IgD-negative memory B cell (primary cell): ENCODE measurements around the gene GCNA. TPM values are rescaled to one million over a fixed set of nuclear protein-coding genes. Genes with fewer than 3 reads are reported as not detected.

ENCODE experiments used
- H3K27ac Mint-ChIP-seq, 3 donors: one replicate each; pipeline ENCODE4 v1.8.0; 2020 to 2022; ENCODE audit warnings: mild to moderate bottlenecking in 3 of 3, mixed read lengths in 3 of 3, moderate library complexity in 1 of 3
- H3K27me3 Mint-ChIP-seq: one replicate; pipeline ENCODE4 v1.8.0; 2021; ENCODE audit warnings: mixed read lengths
- H3K36me3 Mint-ChIP-seq: one replicate; pipeline ENCODE4 v1.8.0; 2020; ENCODE audit warnings: mild to moderate bottlenecking, mixed read lengths
- H3K4me1 Mint-ChIP-seq, 3 donors: one replicate each; pipeline ENCODE4 v1.8.0; 2020 to 2022; ENCODE audit warnings: mixed read lengths in 3 of 3, mild to moderate bottlenecking in 1 of 3
- H3K4me3 Mint-ChIP-seq, 4 donors: one replicate each; pipeline ENCODE4 v1.8.0; 2020 to 2022; ENCODE audit warnings: mild to moderate bottlenecking in 4 of 4, mixed read lengths in 4 of 4, moderate library complexity in 3 of 4
- H3K9me3 Mint-ChIP-seq, 3 donors: one replicate each; pipeline ENCODE4 v1.8.0; 2020 to 2021; ENCODE audit warnings: mixed read lengths in 3 of 3, mild to moderate bottlenecking in 1 of 3
- polyA plus RNA-seq: library from polyadenylated mRNA; unstranded; fragments of 300-500 nt; fragmentation: Illumina TruSeq; gene quantifications from one replicate; pipeline ENCODE4 v1.2.3, GENCODE V29; 2021

GCNA gene, protein sequence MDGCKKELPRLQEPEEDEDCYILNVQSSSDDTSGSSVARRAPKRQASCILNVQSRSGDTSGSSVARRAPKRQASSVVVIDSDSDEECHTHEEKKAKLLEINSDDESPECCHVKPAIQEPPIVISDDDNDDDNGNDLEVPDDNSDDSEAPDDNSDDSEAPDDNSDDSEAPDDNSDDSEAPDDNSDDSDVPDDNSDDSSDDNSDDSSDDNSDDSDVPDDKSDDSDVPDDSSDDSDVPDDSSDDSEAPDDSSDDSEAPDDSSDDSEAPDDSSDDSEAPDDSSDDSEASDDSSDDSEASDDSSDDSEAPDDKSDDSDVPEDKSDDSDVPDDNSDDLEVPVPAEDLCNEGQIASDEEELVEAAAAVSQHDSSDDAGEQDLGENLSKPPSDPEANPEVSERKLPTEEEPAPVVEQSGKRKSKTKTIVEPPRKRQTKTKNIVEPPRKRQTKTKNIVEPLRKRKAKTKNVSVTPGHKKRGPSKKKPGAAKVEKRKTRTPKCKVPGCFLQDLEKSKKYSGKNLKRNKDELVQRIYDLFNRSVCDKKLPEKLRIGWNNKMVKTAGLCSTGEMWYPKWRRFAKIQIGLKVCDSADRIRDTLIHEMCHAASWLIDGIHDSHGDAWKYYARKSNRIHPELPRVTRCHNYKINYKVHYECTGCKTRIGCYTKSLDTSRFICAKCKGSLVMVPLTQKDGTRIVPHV
- 0.38 TPM for polyA plus RNA-seq

DNA sequence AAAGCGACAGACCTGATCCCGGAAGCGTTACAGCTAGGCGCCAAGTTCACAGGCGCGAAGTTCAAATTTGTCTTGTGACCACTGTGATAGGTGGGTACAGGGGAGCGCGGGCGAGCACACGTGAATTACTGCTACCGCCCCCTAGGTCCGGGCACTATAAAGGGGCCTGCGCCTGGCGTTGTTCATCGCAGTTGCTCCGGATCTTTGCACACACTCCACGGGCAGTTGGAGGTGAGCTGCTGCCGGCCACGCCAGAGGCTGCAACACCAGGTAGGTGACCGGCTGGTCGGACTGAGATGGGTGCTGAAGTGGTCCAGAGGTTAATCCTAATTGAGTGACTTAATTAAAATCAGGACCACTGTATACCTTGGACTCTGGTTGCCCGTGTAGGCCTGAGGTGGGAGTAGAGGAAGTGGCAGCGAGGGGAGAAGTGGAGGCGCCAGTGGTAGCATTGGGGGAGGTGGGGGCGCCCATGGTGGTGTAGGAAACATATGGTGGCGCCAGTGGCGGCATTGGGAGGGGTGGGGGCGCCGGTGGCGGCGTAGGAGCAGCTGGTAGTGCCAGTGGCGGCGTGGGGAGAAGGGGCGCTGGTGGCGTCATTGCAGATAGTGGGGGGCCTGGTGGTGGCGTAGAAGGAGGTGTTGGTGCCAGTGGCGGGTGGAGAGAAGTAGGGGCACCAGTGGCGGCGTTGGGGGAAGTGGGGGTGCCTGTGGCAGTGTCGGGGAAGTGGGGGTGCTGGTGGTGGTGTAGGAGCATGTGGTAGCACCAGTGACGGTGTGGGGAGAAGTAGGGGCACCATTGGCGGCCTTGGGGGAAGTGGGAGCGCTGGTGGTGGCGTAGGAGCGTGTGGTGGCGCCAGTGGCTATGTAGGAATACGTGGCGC, at the start of gene GCNA:
GCNA (plus strand) TSS at position 185 of the 883 bp plus-strand sequence. CDS start 2,385 bp downstream, outside the sequence.
- no peak within 1 kb of the TSS for H3K4me3 Mint-ChIP-seq
- no peaks in the 10 kb centered on the region for H3K36me3 Mint-ChIP-seq
- H3K9me3 Mint-ChIP-seq: peaks cover 0 to 2% (median 0%) of the 10 kb centered on the region in 3 donors
- peaks cover 0 to 1% (median 0%) of the 10 kb centered on the region in 3 donors for H3K4me1 Mint-ChIP-seq
- H3K27ac Mint-ChIP-seq: peak within 1 kb of the TSS in 1 of 3 donors; percentile 50
- no peaks in the 10 kb centered on the region for H3K27me3 Mint-ChIP-seq

DNA sequence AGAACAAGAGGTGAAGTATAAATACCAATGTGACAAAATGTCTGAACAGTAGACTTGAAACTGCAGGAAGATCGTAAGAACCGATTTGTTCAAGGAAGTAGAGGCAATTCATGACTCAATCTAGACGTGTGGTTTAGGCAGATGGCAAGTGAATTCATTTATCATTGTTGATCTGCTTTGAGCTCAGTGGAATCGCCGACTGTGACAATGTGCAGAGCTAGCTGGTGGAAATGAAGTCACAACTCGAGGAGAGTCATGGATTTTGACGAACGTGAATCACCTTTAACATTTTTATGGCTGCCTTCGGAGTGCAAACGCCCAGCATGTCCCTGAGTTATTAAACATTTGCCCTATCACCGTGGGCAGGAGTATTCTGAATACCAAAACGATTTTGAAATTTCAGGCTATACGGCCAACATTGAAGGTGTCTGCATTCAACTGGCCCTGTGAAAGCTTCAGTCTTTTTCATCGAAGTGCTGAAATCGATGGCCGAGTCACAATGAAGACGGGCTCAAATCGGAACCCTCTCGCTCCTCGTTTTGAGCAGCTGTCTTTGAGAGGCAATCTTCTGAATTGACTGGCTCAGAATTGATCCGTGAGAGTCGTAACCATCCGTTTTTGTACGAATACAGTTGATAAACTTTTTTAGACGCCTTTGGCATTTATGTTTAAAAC, 46.0 kb upstream of the GCNA start:
- H3K4me1 Mint-ChIP-seq: peaks cover 11 to 16% (median 11%) of the 10 kb centered on the region in 3 donors
- no peaks in the 10 kb centered on the region for H3K27me3 Mint-ChIP-seq
- H3K27ac Mint-ChIP-seq: peak overlapping the region; percentile 93 to 97 (median 96)
- H3K9me3 Mint-ChIP-seq: peaks cover 0 to 2% (median 0%) of the 10 kb centered on the region in 3 donors
- peaks cover 1% of the 10 kb centered on the region for H3K36me3 Mint-ChIP-seq
- peak overlapping the region; percentile 90 to 98 (median 96) for H3K4me3 Mint-ChIP-seq

DNA sequence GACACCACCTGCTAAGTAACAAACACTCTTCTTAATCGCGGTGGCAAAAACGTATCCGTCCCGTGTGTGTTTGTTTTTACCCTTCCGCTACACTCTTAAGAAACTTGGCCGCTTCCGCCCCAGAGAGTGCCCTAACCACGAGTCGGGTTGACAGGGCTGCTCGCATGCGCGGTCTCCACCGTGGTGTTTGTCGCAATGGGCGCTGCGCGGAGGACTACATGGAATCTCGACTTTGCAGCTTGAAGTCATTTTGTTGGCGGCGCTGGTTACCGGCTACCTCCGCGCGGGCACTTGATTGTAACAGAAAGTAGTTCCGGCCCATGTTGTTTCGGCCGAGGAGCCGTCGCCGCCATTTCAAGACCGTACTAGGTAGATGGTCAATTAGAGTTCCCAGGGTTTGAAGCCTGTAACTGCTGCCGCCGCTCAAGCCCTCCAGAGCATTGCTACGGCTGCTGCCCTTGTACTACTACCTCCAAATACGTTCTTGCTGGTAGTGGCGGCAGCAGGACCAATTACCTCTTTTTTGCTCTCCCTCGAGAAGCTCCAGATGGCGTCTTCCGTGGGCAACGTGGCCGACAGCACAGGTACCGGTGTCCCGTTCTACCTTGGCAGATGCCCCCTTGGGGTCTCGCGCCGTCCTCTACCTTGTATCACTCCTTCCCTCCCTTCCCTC, 45.3 kb upstream of the GCNA start, which contains the start of gene OGT:
OGT (plus strand) TSS at position 352 of the 673 bp plus-strand sequence; CDS start at position 548, 196 bp downstream.
- Mint-ChIP-seq H3K4me3 (peak within 1 kb of the TSS; percentile 90 to 98 (median 96)), H3K27me3 (no peaks in the 10 kb centered on the region), H3K9me3 (peaks cover 0 to 2% (median 0%) of the 10 kb centered on the region in 3 donors), H3K36me3 (peaks cover 1% of the 10 kb centered on the region), H3K4me1 (peaks cover 11 to 19% (median 14%) of the 10 kb centered on the region in 3 donors), H3K27ac (peak within 1 kb of the TSS; percentile 93 to 97 (median 96))

DNA sequence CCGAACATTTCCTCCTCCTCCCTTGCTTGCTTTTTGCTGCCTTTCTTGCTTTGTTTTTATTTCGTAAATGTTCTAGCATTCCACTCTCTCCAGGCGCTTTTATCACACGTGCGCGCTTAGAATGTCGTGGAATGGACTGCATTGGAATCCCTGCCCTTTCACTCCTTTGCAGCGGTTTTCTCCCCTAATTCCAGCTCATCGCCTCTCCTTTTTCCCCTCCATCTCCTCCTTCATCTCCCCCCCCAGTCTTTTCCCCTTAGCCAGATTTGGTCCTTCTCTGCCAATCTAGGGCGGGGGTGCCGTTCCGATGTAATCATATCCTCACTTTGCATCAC, 44.8 kb upstream of the GCNA start:
- H3K27ac Mint-ChIP-seq: peak overlapping the region; percentile 93 to 97 (median 96)
- H3K27me3 Mint-ChIP-seq: no peaks in the 10 kb centered on the region
- H3K4me1 Mint-ChIP-seq: peaks cover 11 to 23% (median 14%) of the 10 kb centered on the region in 3 donors

DNA sequence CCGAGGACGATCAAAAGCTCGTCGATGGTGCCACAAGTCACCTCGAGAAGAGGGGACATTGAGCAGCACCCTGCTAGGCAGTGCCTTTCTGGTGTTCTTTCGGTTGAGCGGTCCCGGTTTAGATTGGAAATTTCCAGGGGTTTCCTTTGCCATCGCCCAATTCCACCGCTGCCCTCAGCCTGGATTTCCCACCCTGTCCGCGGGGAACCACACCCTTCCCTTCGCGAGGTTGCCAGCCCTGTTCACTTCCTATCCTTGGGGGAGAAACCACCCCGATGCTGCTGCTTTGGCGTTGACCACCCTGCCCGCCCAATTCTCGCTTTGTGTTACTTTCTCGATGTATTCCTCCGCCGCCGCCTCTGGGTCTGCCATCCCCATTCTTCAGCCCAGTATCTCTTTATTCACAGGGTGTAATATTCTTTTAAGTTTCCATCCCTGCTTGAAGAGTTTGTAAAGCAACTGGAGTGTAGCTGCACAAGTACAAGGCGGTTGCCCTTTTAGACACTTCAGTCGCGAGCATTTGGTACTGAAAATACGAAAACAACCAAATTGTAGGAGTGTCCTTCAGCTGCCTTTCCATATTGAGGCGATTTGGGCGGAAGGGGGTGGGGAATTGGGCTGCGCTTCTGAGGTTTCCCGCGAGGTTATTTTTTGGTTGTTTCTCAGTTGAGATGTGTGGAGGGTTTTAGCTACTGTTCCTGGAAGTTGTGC, 44.2 kb upstream of the GCNA start:
- Mint-ChIP-seq H3K4me1 (peaks cover 11 to 24% (median 14%) of the 10 kb centered on the region in 3 donors), H3K36me3 (peaks cover 1% of the 10 kb centered on the region), H3K27me3 (no peaks in the 10 kb centered on the region), H3K9me3 (peaks cover 0 to 2% (median 0%) of the 10 kb centered on the region in 3 donors), H3K4me3 (peak overlapping the region; percentile 90 to 98 (median 96)), H3K27ac (peak overlapping the region; percentile 93 to 97 (median 96))

More for the DNA sequence above, 44.8 kb upstream of the GCNA start:
- peaks cover 0 to 2% (median 0%) of the 10 kb centered on the region in 3 donors for H3K9me3 Mint-ChIP-seq
- H3K4me3 Mint-ChIP-seq: peak overlapping the region; percentile 90 to 98 (median 96)
- peaks cover 1% of the 10 kb centered on the region for H3K36me3 Mint-ChIP-seq

DNA sequence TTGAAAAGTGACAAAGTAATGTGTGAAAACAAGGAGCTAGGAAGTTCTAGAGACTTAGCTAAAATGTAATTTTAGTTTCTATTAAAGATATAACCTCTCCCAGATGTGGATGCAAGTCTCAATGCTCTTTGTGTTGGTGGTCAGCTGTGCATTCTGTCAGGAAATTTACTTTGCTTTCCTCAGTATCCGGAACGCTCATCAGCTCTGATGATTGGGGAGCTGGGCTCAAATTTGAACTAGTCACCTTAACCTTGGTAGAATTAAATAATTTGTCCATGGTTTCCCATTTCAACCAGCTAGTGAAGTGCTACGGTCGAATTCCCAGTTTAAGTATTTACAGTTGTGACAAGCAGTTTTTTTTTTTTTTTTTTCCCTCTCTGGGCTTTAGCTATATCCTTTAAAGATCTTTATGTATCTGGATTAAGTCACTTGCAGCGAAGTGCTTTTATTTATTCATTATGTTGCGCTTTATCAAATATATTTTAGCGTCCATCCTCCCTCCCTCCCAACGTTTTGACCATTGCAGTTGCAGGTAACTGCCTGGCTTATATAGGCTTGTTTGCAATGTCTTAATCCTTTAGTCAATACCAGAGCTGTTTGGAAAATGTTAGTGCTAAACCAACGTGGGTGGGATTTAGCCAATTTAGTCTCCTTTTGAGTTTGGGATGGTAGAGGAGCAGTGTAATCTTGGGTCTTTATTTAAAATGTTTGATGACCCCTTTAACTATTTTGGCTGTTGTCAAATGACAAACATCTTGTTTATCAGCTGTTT, 43.3 kb upstream of the GCNA start:
- peak overlapping the region; percentile 93 to 97 (median 96) for H3K27ac Mint-ChIP-seq
- H3K9me3 Mint-ChIP-seq: peaks cover 0 to under 1% (median 0%) of the 10 kb centered on the region in 3 donors
- H3K36me3 Mint-ChIP-seq: peaks cover 1% of the 10 kb centered on the region
- H3K4me1 Mint-ChIP-seq: peaks cover 11 to 28% (median 20%) of the 10 kb centered on the region in 3 donors
- H3K27me3 Mint-ChIP-seq: no peaks in the 10 kb centered on the region
- H3K4me3 Mint-ChIP-seq: peak overlapping the region; percentile 90 to 98 (median 96)

DNA sequence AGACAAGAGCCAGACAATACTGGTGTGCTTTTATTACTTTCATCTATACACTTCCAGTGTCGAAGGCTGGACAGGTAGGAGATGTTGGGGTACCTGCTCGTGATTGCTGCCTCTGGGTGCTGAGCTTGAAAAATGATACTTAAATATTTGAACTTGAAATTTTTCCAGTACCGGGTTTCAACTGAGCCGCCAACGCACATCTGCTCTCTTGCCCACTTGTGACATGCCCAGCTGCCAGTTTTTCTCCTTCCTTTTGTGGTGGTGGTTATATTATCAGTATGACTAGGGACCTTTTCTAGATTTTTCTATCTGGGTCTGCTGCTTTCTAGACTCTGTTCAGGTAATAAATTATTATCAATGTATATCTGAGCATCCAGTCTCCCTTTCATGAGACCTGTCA, 42.0 kb upstream of the GCNA start:
- Mint-ChIP-seq H3K27me3 (no peaks in the 10 kb centered on the region), H3K4me1 (peaks cover 15 to 37% (median 24%) of the 10 kb centered on the region in 3 donors), H3K36me3 (peaks cover 1% of the 10 kb centered on the region), H3K9me3 (no peaks in the 10 kb centered on the region), H3K27ac (peak overlapping the region; percentile 5 to 81 (median 23)), H3K4me3 (peak overlapping the region; percentile 70 to 98 (median 90))

DNA sequence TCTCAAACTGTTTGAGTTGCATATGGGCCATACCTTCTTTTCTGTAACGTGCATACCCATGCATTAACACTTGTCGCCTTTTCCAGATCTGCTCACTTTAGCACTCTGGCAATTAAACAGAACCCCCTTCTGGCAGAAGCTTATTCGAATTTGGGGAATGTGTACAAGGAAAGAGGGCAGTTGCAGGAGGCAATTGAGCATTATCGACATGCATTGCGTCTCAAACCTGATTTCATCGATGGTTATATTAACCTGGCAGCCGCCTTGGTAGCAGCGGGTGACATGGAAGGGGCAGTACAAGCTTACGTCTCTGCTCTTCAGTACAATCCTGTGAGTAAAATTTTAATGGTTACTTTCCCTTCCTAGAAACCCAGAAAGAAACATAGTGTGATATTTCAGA, 40.5 kb upstream of the GCNA start:
- Mint-ChIP-seq H3K27ac (no peak overlapping the region), H3K27me3 (no peaks in the 10 kb centered on the region), H3K4me1 (peaks cover 10 to 41% (median 20%) of the 10 kb centered on the region in 3 donors), H3K36me3 (peaks cover 1% of the 10 kb centered on the region), H3K9me3 (no peaks in the 10 kb centered on the region), H3K4me3 (peak overlapping the region in 2 of 4 donors; percentile 17 to 43)

DNA sequence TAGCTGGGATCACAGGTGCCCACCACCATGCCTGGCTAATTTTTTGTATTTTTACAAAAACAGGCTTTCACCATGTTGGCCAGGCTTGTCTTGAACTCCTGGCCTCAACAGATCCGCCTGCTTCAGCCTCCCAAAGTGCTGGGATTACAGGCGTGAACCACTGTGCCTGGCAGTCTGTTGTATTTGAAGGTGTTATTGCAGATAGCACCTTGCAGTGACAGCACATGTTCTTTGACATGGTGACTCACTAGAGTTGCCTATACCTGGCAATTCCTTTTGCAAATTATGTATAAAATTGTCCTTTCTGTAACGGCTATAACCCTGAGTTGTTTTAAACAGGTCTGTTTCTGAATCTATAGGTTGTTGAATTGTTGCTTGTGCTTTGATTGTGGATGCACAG, 37.4 kb upstream of the GCNA start:
- Mint-ChIP-seq H3K9me3 (no peaks in the 10 kb centered on the region), H3K27me3 (no peaks in the 10 kb centered on the region), H3K4me3 (peak overlapping the region; percentile 19 to 79 (median 62)), H3K4me1 (peaks cover 10 to 46% (median 23%) of the 10 kb centered on the region in 3 donors), H3K27ac (peak overlapping the region; percentile 4 to 63 (median 26)), H3K36me3 (no peaks in the 10 kb centered on the region)

DNA sequence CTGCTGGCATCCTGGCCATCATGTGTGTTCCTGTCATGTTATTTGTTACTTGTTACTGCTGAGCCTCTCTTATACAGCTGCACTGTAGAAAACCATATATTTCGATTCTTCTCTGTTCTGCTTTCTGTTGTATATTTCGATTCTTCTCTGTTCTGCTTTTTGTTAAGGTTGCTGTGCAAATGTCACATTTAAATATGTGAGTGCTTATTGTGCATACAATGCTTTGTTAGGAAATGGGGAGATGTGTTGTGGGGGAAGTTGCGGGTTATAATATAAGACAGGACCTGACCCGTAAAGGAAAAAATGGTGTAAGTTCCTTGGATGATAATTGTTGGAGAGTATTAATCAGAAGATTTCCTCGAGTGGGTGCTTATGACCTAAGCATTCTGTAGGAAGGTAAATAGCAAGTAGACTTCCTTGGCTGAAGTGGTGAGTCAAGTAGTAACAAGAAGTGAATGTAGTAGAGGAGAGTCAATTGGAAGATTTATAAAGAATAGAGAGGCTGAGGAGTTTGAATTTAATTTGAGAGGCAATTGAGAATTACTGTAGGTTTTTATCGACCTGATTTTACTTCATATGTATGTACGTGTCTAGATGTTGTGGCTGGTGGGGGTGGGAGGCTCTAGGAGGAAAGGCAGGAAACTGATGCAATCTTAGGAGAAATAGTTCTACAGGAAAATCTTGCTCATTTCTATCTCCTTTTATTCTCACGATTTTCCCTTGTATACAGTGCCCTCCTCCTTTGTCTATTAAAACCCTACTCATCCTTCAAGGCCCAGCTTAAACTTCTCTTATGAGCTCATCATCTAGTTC, 36.8 kb upstream of the GCNA start:
- H3K4me3 Mint-ChIP-seq: peak overlapping the region; percentile 19 to 79 (median 62)
- peaks cover 9 to 44% (median 23%) of the 10 kb centered on the region in 3 donors for H3K4me1 Mint-ChIP-seq
- no peaks in the 10 kb centered on the region for H3K36me3 Mint-ChIP-seq
- H3K27me3 Mint-ChIP-seq: no peaks in the 10 kb centered on the region
- H3K27ac Mint-ChIP-seq: peak overlapping the region; percentile 4 to 63 (median 26)
- H3K9me3 Mint-ChIP-seq: no peaks in the 10 kb centered on the region

DNA sequence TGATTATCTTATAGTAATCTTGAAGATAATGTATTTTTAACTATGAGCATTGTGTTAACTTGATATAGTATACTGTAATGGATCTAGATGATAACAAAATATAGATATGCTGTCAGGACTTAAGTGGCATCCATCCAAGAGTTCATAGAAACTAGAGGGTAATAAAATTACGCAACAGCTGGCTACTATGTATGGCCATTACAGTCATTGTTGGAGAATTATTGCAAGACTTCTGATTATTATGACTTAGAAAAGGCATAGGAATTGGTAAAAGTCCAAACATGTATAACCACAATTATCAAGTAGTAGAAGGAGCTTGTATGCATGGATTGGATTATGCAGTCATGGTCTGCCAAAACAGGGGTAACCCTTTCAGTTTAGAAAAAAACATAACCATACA, 35.8 kb upstream of the GCNA start:
- no peak overlapping the region for H3K4me3 Mint-ChIP-seq

DNA sequence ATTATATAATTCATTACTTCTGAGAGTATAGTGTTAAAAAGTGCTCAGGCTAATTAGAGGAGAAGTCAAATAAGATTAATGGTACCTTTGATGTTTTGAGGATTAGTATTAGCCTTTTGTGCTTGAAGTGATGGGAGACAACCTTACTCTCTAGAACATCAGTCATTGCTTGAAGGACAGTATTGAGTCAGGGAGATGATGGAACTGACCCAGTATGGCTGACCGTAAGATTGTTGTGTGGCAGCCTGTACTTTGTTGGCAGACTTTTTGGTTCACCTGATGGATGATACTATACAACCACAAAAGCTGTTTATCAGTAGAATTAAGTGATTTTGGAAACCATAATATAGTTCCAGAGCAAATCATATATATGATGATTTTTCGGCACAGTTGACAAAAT, 35.4 kb upstream of the GCNA start:
- no peak overlapping the region for H3K27ac Mint-ChIP-seq
- H3K9me3 Mint-ChIP-seq: no peaks in the 10 kb centered on the region
- H3K4me1 Mint-ChIP-seq: peaks cover 7 to 38% (median 20%) of the 10 kb centered on the region in 3 donors

More for the DNA sequence above, 35.8 kb upstream of the GCNA start:
- H3K4me1 Mint-ChIP-seq: peaks cover 7 to 41% (median 23%) of the 10 kb centered on the region in 3 donors
- H3K27ac Mint-ChIP-seq: peak overlapping the region in 1 of 3 donors; percentile 16
- H3K27me3 Mint-ChIP-seq: no peaks in the 10 kb centered on the region
- no peaks in the 10 kb centered on the region for H3K9me3 Mint-ChIP-seq
- H3K36me3 Mint-ChIP-seq: no peaks in the 10 kb centered on the region

More for the DNA sequence above, 35.4 kb upstream of the GCNA start:
- no peaks in the 10 kb centered on the region for H3K36me3 Mint-ChIP-seq
- no peaks in the 10 kb centered on the region for H3K27me3 Mint-ChIP-seq
- H3K4me3 Mint-ChIP-seq: peak overlapping the region in 1 of 4 donors; percentile 65
